A549 (cell line): Measurements from ENCODE around the gene SIRPA. TPM values are rescaled to one million over a fixed set of nuclear protein-coding genes. Genes with fewer than 3 reads are reported as not detected.

Source experiments
- ATAC-seq, 2 experiments: fragments of 200-7000 bp in 1 of 2; fragments of >200 bp in 1 of 2; cut with Nextera tagmentation in 1 of 2; cut with Tn5 transposase in 1 of 2; 3 replicates each; pipeline versions ENCODE4 v1.8.0 to v1.9.1; 2018 to 2020; ENCODE audit warnings: mild to moderate bottlenecking in 1 of 2, moderate library complexity in 1 of 2
- CTCF ChIA-PET: fragments of 300-600 bp; sonication (Branson Sonifier 250); formaldehyde crosslinking; extraction: SDS; loops from one replicate; lab custom pipeline; 2021; ENCODE audit warnings: antibody characterized with exemption, inconsistent platforms; lab: Yijun Ruan, JAX
- POLR2A ChIA-PET: fragments of 350-600 bp; formaldehyde crosslinking; extraction: SDS; loops from one replicate; lab custom pipeline; 2021; ENCODE audit warnings: antibody characterized with exemption, inconsistent platforms; lab: Yijun Ruan, JAX
- DNase-seq, 2 experiments: peaks; one replicate each; pipeline versions ENCODE4 v3.0.0 to v3.0.0-alpha.2; 2011 to 2016; ENCODE audit warnings: low read depth in 1 of 2, low spot score in 1 of 2
- FAIRE-seq: peaks from 2 replicates; lab custom pipeline; 2011; peaks lifted over from hg19 to GRCh38; lab: Jason Lieb, UNC
- H3K27ac ChIP-seq, 2 experiments: fragments of >200 bp; sonication (Bioruptor Twin); formaldehyde crosslinking; 3 replicates each; pipeline ENCODE4 v1.5.1; 2016 to 2017
- H3K4me1 ChIP-seq: fragments of >200 bp; sonication (Bioruptor Twin); formaldehyde crosslinking; 3 replicates; pipeline ENCODE4 v1.6.1; 2016
- H3K4me2 ChIP-seq: fragments of >200 bp; sonication (Bioruptor Twin); formaldehyde crosslinking; 3 replicates; pipeline ENCODE4 v1.6.1; 2016
- H3K4me3 ChIP-seq: fragments of >200 bp; sonication (Bioruptor Twin); formaldehyde crosslinking; 3 replicates; pipeline ENCODE4 v1.5.1; 2016
- H3K9me3 ChIP-seq: fragments of >200 bp; sonication (Bioruptor Twin); formaldehyde crosslinking; 3 replicates; pipeline ENCODE4 v1.6.1; 2016
- BHLHE40 ChIP-seq: IDR thresholded peaks from 2 replicates; pipeline ENCODE4 v1.6.1; 2012; ENCODE audit warnings: low read depth, low read length, inconsistent platforms
- CBX2 ChIP-seq: fragments of 200-600 bp; sonication (generic); IDR thresholded peaks from 2 replicates; pipeline ENCODE4 v1.6.1; 2016; ENCODE audit warnings: low read depth, mild to moderate bottlenecking, borderline replicate concordance
- CBX8 ChIP-seq: fragments of 200-600 bp; sonication (generic); IDR thresholded peaks from 2 replicates; pipeline ENCODE4 v1.6.1; 2016
- CHD2 ChIP-seq: fragments of 150-350 bp; IDR thresholded peaks from 2 replicates; pipeline ENCODE4 v1.6.1; 2014; ENCODE audit warnings: low read length; ENCODE audit not compliant: partially characterized antibody
- EHMT2 ChIP-seq: fragments of 200-600 bp; sonication (generic); IDR thresholded peaks from 2 replicates; pipeline ENCODE4 v1.6.1; 2016; ENCODE audit warnings: antibody characterized with exemption, low read depth, mild to moderate bottlenecking, moderate library complexity
- ESRRA ChIP-seq: fragments of 150-350 bp; IDR thresholded peaks from 2 replicates; pipeline ENCODE4 v1.6.1; 2014; ENCODE audit warnings: mild to moderate bottlenecking, low read length, borderline replicate concordance
- FOXS1 ChIP-seq: fragments of 250-450 bp; sonication (Bioruptor Pico); IDR thresholded peaks from 2 replicates; pipeline ENCODE4 v1.5.0; 2020; ENCODE audit warnings: mild to moderate bottlenecking, moderate library complexity
- HDAC2 ChIP-seq: fragments of 200-600 bp; sonication (generic); IDR thresholded peaks from 2 replicates; pipeline ENCODE4 v1.6.1; 2016
- HEYL ChIP-seq: fragments of 250-450 bp; sonication (Bioruptor Pico); IDR thresholded peaks from 2 replicates; pipeline ENCODE4 v1.8.0; 2021; ENCODE audit warnings: mild to moderate bottlenecking, moderate library complexity
- HOXA7 ChIP-seq: fragments of 250-450 bp; sonication (Bioruptor Pico); IDR thresholded peaks from 2 replicates; pipeline ENCODE4 v1.5.0; 2020; ENCODE audit warnings: mild to moderate bottlenecking, moderate library complexity
- HOXB5 ChIP-seq: fragments of 250-450 bp; sonication (Bioruptor Pico); IDR thresholded peaks from 2 replicates; pipeline ENCODE4 v1.5.0; 2020; ENCODE audit warnings: mild to moderate bottlenecking, moderate library complexity
- MAFK ChIP-seq: fragments of 450-650 bp; IDR thresholded peaks from 2 replicates; pipeline ENCODE4 v1.6.1; 2014; ENCODE audit not compliant: partially characterized antibody
- MAZ ChIP-seq: fragments of 150-350 bp; IDR thresholded peaks from 2 replicates; pipeline ENCODE4 v1.6.1; 2014; ENCODE audit warnings: antibody characterized with exemption, low read depth, low read length, borderline replicate concordance
- MYC ChIP-seq: IDR thresholded peaks from 2 replicates; pipeline ENCODE4 v1.6.1; 2012; ENCODE audit warnings: mild to moderate bottlenecking, inconsistent platforms, low read length, improper control_type of control experiment, borderline replicate concordance
- NPAS2 ChIP-seq: fragments of 250-450 bp; sonication (Bioruptor Pico); IDR thresholded peaks from 2 replicates; pipeline ENCODE4 v1.8.0; 2022; ENCODE audit warnings: mild to moderate bottlenecking, moderate library complexity, borderline replicate concordance
- POLR2A ChIP-seq: IDR thresholded peaks from 2 replicates; pipeline ENCODE4 v1.6.1; 2012; ENCODE audit warnings: mild to moderate bottlenecking, low read length
- POLR2AphosphoS2 ChIP-seq: conservative IDR thresholded peaks from 2 replicates; pipeline ENCODE4 v1.6.1; 2012; ENCODE audit warnings: low read length, improper control_type of control experiment, inconsistent platforms
- RFX5 ChIP-seq: fragments of 450-650 bp; IDR thresholded peaks from 2 replicates; pipeline ENCODE4 v1.7.1; 2014; ENCODE audit warnings: antibody characterized with exemption, mild to moderate bottlenecking, moderate library complexity
- TFCP2L1 ChIP-seq: fragments of 250-450 bp; sonication (Bioruptor Pico); IDR thresholded peaks from 2 replicates; pipeline ENCODE4 v1.5.0; 2021; ENCODE audit warnings: mild to moderate bottlenecking
- TP53 ChIP-seq: fragments of 250-450 bp; sonication (Bioruptor Pico); IDR thresholded peaks from 2 replicates; pipeline ENCODE4 v1.5.0; 2021; ENCODE audit warnings: mild to moderate bottlenecking, moderate library complexity
- ZSCAN20 ChIP-seq: fragments of 250-450 bp; sonication (Bioruptor Pico); IDR thresholded peaks from 2 replicates; pipeline ENCODE4 v1.8.0; 2022; ENCODE audit warnings: mild to moderate bottlenecking, moderate library complexity
- WGBS: methylation state at CpG from one replicate; pipeline ENCODE4 v1.1.6; 2017; ENCODE audit errors: missing lambda C conversion rate; 5-methylcytosine and 5-hydroxymethylcytosine counted together
- polyA plus RNA-seq, 4 experiments: library from polyadenylated mRNA; depleted of rRNA in 3 of 4; stranded (reverse); fragments of >200 nt; fragmentation: RNase III in 1 of 4; extraction: RNeasy Plus Mini Kit Qiagen cat#74134 plus additional on column Dnase treatment in 1 of 4; gene quantifications; 2 replicates in 3 of 4; 3 replicates in 1 of 4; pipeline ENCODE4 v1.2.3, GENCODE V29; 2011 to 2017
- TF ChIP-seq, protein P1 (sequence below): fragments of >200 bp; sonication (Bioruptor Twin); formaldehyde crosslinking; IDR thresholded peaks from 3 replicates; pipeline ENCODE4 v1.5.1; 2016
- TF ChIP-seq, protein P2 (sequence below): IDR thresholded peaks from 2 replicates; pipeline ENCODE4 v1.6.1; 2012
- TF ChIP-seq, protein P3 (sequence below): fragments of 450-650 bp; IDR thresholded peaks from 2 replicates; pipeline ENCODE4 v1.6.1; 2014; ENCODE audit warnings: antibody characterized with exemption
- TF ChIP-seq, protein P4 (sequence below): IDR thresholded peaks from 2 replicates; pipeline ENCODE4 v1.6.1; 2012
- TF ChIP-seq, protein P5 (sequence below): fragments of 150-350 bp; IDR thresholded peaks from 2 replicates; pipeline ENCODE4 v1.6.1; 2014; ENCODE audit warnings: low read depth, mild to moderate bottlenecking, low read length

Gene SIRPA
- polyA plus RNA-seq, 2 of the 4 experiments (the other 2 are of a cell fraction), result 12.8 to 21.6 TPM

DNA sequence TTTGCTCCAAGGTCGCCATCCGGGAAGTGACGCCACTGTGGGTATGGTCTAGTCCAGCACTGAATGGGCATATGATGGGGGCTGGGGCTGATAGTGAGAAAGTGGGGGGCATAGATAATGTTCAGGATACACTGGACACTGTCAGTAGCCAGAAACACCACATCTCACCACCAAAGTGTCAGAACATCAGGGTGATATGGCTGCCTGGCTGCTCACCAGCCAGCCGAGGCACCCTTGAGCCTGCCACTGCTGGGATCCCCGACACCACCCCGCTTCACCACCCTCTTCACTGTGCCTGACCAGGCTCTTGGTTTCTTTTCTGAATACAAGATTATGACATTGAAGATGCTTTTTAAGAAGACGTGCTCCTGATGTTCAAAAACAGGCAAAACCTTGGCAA lies 46.9 kb downstream of the SIRPA start:
- TF ChIP-seq TFCP2L1, result no peak
- TF ChIP-seq NPAS2 (CRISPR knock-in tag), result no peak
- no peak for TF ChIP-seq HOXB5 (CRISPR knock-in tag)
- TF ChIP-seq HDAC2, result no peak
- TF ChIP-seq EHMT2, result no peak
- TF ChIP-seq POLR2A, result no peak
- TF ChIP-seq CHD2, result no peak
- no peak for TF ChIP-seq BHLHE40
- TF ChIP-seq, protein P1, sequence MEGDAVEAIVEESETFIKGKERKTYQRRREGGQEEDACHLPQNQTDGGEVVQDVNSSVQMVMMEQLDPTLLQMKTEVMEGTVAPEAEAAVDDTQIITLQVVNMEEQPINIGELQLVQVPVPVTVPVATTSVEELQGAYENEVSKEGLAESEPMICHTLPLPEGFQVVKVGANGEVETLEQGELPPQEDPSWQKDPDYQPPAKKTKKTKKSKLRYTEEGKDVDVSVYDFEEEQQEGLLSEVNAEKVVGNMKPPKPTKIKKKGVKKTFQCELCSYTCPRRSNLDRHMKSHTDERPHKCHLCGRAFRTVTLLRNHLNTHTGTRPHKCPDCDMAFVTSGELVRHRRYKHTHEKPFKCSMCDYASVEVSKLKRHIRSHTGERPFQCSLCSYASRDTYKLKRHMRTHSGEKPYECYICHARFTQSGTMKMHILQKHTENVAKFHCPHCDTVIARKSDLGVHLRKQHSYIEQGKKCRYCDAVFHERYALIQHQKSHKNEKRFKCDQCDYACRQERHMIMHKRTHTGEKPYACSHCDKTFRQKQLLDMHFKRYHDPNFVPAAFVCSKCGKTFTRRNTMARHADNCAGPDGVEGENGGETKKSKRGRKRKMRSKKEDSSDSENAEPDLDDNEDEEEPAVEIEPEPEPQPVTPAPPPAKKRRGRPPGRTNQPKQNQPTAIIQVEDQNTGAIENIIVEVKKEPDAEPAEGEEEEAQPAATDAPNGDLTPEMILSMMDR, result no peak
- TF ChIP-seq RFX5, result no peak
- no peak for TF ChIP-seq TP53
- TF ChIP-seq FOXS1, result no peak
- TF ChIP-seq MYC, result no peak
- TF ChIP-seq CBX8, result no peak
- FAIRE-seq, result no peak
- no peaks in the 10 kb centered on the region for H3K9me3 ChIP-seq

DNA sequence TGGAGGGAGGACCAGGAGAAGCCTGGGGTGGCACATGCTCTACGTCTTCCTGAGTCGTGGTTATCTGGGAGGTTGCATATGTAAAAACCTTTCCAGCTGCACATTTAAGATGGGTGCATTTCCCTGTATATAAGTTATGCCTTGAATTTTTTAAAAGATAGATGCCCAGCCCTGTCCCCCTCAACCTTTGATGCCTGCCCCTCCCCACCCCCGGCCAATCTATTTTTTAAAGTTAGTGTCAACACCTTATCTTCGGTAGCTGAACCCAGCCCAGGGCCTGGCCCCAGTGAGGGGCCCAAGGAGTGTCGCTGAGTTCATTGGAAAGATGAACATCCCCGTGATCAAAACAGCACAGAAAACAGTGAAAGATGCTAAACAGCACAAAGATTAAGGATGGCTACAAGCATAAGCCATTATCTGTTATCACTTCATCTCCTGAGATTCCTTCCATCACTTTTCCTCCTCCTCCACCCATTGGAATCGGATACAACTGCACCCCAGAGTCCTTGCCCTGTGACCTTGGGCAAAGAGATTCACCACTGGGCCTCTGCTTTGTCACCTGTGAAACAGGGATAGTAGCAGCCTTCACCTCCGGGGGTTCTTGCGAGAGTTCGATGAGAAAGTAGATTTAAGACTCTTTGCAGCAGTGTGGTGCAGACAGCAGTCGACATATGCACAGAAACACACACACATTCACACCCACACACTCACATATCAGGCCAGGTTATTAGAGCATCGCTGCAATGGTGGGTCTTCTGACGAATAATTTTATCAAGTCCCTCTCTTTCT lies 47.5 kb downstream of the SIRPA start:
- 76% methylated on average over 13 of the region's 13 CpGs for WGBS
- no peak overlapping the region for H3K4me3 ChIP-seq
- TF ChIP-seq MAFK (no peak), ZSCAN20 (no peak), HEYL (no peak)
- TF ChIP-seq, all 56 proteins: peak for 0
- Histone ChIP-seq H3K4me2 (no peak overlapping the region), H3K27ac (no peak overlapping the region), H3K9me3 (no peaks in the 10 kb centered on the region), H3K4me1 (no peaks in the 10 kb centered on the region)
- ATAC-seq (no peak), DNase-seq (no peak), FAIRE-seq (no peak)
- ChIA-PET CTCF (interaction anchor here (1.3 to 1.6 kb wide), 2 partner anchors 22 to 23 kb away, joined by 3 to 4 read pairs; no protein-coding TSS in a partner anchor), POLR2A (no interaction called here)

More for the DNA sequence above, 46.9 kb downstream of the SIRPA start:
- DNase-seq (no peak), ATAC-seq (no peak)
- POLR2A ChIA-PET, result no interaction called here
- CTCF ChIA-PET, result interaction anchor here (1.6 kb wide), 1 partner anchor 24 kb away, joined by 3 read pairs; no protein-coding TSS in a partner anchor
- H3K4me3 ChIP-seq, result no peak overlapping the region
- no peak overlapping the region for H3K27ac ChIP-seq
- WGBS, result 87% methylated on average over 7 of the region's 7 CpGs
- no peak overlapping the region for H3K4me2 ChIP-seq
- H3K4me1 ChIP-seq, result no peaks in the 10 kb centered on the region

DNA sequence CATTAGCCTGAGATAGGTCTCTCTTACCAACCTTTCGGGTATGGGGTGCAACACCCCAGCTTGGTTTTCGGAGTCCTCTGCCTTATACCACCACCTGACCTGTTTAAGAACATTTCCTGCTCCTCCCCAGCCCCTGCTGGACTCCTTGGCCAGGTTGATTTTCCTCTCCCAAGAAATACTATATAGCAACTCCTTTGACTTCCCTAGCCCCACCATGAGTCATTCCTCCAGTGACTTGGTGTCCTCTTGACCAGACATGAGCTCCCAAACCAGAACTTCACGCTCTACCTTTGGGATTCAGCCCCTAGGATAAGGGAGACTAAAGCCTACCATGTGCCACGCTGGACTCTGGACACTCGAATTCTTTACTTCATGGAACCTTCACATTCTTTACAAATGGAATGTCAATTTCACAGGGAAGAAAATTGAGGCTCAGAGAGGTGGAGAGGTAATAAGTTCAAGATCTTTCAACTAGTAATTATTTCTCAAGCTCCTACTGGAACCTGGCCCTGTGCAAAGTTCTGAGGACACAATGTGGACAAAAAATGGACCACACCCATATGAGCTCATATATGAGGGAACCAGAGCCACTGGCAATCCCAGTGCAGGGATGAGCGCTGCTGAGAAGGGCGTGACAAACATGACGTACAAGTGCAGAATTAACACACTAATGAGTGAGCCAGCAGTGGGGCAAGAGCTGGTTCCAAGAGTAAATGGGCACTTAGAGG lies 48.2 kb downstream of the SIRPA start:
- POLR2A ChIA-PET, result no interaction called here
- TF ChIP-seq, protein P2, sequence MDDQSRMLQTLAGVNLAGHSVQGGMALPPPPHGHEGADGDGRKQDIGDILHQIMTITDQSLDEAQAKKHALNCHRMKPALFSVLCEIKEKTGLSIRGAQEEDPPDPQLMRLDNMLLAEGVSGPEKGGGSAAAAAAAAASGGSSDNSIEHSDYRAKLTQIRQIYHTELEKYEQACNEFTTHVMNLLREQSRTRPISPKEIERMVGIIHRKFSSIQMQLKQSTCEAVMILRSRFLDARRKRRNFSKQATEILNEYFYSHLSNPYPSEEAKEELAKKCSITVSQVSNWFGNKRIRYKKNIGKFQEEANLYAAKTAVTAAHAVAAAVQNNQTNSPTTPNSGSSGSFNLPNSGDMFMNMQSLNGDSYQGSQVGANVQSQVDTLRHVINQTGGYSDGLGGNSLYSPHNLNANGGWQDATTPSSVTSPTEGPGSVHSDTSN, result no peak
- TF ChIP-seq POLR2AphosphoS2 (no peak), HOXA7 (CRISPR knock-in tag) (no peak), MAZ (no peak), ESRRA (no peak), CBX2 (no peak)
- TF ChIP-seq, protein P3, sequence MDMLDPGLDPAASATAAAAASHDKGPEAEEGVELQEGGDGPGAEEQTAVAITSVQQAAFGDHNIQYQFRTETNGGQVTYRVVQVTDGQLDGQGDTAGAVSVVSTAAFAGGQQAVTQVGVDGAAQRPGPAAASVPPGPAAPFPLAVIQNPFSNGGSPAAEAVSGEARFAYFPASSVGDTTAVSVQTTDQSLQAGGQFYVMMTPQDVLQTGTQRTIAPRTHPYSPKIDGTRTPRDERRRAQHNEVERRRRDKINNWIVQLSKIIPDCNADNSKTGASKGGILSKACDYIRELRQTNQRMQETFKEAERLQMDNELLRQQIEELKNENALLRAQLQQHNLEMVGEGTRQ, result no peak
- TF ChIP-seq, protein P4, sequence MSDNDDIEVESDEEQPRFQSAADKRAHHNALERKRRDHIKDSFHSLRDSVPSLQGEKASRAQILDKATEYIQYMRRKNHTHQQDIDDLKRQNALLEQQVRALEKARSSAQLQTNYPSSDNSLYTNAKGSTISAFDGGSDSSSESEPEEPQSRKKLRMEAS, result no peak
- TF ChIP-seq, protein P5, sequence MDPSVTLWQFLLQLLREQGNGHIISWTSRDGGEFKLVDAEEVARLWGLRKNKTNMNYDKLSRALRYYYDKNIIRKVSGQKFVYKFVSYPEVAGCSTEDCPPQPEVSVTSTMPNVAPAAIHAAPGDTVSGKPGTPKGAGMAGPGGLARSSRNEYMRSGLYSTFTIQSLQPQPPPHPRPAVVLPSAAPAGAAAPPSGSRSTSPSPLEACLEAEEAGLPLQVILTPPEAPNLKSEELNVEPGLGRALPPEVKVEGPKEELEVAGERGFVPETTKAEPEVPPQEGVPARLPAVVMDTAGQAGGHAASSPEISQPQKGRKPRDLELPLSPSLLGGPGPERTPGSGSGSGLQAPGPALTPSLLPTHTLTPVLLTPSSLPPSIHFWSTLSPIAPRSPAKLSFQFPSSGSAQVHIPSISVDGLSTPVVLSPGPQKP, result no peak
- ATAC-seq, result no peak
- no peak for DNase-seq
- Histone ChIP-seq H3K4me1 (no peaks in the 10 kb centered on the region), H3K4me2 (no peak overlapping the region), H3K4me3 (no peak overlapping the region), H3K9me3 (no peaks in the 10 kb centered on the region), H3K27ac (no peak overlapping the region; a peak in 1 of 6 replicates)
- CTCF ChIA-PET, result interaction anchor here (0.7 to 1.6 kb wide), 3 partner anchors 22 to 230 kb away, joined by 3 to 4 read pairs (median 3); no protein-coding TSS in a partner anchor
- FAIRE-seq, result no peak
- WGBS, result 64% methylated on average over 8 of the region's 8 CpGs
